Hindlimb muscle (tissue), 1 donor: ENCODE measurements around the gene RAB40B. TPM values are rescaled to one million over a fixed set of nuclear protein-coding genes. Genes with fewer than 3 reads are reported as not detected.

Experiments used
- DNase-seq: peaks from one replicate; pipeline ENCODE4 v3.0.0-alpha.2; 2013
- polyA plus RNA-seq: library from polyadenylated mRNA; unstranded; fragments of 120-200 nt; gene quantifications from one replicate; pipeline ENCODE4 v1.2.1, GENCODE V29; 2013; ENCODE audit not compliant: insufficient read length

The RAB40B gene
- polyA plus RNA-seq, 1 donor: 87.4 TPM

- DNase-seq: no peak
Observed at GRCh38 chr17:82614095-82614631, 84.3 kb downstream of the RAB40B start.

GRCh38 chr17:82613283-82614094 is 85.0 kb downstream of the RAB40B start:
- DNase-seq: no peak

DNA sequence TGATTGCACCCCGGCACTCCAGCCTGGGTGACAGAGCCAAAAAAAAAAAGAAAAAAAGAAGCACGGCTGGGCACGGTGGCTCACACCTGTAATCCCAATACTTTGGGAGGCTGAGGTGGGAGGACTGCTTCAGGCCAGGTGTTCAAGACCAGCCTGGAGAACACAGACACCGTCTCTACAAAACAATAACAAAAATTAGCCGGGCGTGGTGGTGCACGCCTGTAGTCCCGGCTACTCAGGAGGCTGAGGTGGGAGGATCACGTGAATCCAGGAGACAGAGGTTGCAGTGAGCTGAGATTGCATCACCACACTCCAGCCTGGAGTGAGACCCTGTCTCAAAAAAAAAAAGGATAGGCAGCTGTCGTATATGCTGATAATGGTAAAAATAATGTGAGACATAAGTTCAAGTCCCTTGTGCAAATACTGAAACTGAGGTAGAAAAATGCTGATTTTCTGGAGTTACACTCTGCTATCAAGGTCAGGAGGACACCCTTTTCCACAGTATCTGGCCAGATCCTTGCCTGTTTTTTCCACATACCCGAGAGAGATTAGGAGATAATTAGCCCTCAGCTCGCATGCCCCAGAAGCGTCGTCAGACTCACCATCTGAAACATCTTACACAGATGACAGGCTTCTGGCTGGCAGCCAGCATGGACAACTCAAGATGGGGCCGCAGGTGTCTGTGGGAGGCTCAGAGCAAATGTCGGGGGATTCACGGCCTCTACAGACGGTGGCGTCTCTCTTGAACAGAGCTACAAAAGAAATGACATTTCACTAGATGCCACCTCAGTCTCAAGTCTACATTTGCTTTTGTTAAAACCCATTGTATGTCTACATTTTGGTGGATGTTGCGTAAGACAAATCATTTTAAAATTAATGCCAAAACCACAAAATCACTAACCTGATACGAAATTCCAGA is 87.1 kb downstream of the RAB40B start:
- DNase-seq: no peak

- DNase-seq: no peak
Observed at GRCh38 chr17:82609655-82610054, 88.8 kb downstream of the RAB40B start.

GRCh38 chr17:82608816-82609215 is 89.7 kb downstream of the RAB40B start:
- no peak for DNase-seq

DNA sequence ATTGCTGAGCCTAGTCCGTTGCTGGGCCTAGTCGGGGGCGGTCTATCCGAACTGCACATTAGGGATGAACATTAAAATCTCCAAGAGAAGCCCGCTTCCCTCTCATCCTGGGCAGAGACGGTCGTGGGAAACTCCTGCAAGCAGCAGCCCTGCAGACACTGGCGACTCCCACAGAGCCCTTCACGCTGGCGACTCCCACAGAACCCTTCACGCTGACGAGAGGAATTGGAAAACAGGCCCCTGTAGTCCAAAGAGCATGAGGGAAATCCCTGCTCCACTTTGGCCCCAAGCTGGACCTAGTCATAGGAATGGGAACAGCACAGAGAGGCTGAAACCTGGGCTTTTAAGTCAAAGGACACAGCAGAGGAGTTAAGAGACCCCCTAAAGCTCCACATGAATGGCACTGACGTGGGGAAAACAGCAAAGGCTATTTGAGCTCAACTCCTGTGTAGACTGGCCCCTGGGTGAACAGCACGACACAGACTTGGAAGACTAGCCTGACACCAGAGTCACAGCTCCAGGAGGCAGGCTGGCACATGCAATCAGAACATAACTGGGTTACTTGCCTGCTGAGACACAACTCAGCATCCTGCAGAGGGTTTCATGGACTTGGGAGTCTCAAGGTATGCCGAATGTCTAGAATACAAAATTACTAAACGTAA is 92.4 kb downstream of the RAB40B start:
- no peak for DNase-seq

Other genes starting within 250 kb of the RAB40B start
- gene CYBC1, start 247.9 kb downstream of the RAB40B start, polyA plus RNA-seq: 39.6 TPM
- gene NARF, start 240.0 kb downstream of the RAB40B start, polyA plus RNA-seq: 53.8 TPM
- 44.4 TPM for gene FOXK2, start 179.0 kb downstream of the RAB40B start, polyA plus RNA-seq
- 61.2 TPM for gene WDR45B, start 50.3 kb downstream of the RAB40B start, polyA plus RNA-seq
- 39.3 TPM for gene FN3KRP, start 18.0 kb upstream of the RAB40B start, polyA plus RNA-seq
- gene FN3K, start 36.9 kb upstream of the RAB40B start, polyA plus RNA-seq: 23.1 TPM
- gene TBCD, start 53.4 kb upstream of the RAB40B start, polyA plus RNA-seq: 69.8 TPM
- 0.85 TPM for gene ZNF750, start 141.3 kb upstream of the RAB40B start, polyA plus RNA-seq